Fibroblast of skin of right quadriceps (primary cell): ENCODE data around the gene STOM.

Source experiments
- DNase-seq: peaks from one replicate; pipeline ENCODE4 v3.0.0-alpha.2; 2013

The STOM gene

DNA sequence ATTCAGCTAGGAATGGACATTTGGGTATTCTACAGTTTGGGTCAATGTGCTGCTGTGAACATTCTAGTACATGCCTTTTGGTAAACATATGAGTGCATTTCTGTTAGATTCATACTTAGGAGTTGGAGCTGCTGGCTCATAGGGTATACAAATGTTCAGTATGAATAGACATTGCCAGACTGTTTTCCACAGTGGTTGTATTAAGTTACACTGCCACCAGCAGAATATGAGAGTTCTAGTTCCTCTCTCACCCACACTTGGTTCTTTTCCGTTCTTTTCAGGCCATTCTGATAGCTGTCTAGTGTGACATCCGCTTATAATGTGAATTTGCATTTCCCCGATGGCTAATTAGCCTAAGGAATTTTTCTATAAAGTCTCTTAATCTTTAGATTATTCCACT is 25.0 kb downstream of the STOM start:
- DNase-seq = no peak

DNA sequence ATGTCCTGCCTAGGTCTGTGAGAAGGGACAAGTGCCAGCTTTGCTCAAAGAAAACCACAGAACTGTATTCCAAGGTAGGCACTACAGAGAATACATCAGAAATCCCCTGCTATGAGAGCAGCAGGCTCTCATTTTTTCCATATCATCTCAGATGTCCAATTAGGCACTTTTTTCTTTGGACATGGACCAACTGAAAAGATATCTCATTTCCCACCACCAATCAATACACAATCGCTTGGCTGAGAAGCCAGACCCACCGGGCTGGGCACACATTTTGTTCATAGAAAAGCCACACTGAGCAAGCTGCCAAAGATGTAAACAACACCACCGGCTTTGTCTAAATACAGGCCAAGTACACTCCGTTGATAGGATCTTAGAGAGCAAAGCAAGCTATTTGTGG is 25.9 kb downstream of the STOM start:
- DNase-seq = no peak

DNA sequence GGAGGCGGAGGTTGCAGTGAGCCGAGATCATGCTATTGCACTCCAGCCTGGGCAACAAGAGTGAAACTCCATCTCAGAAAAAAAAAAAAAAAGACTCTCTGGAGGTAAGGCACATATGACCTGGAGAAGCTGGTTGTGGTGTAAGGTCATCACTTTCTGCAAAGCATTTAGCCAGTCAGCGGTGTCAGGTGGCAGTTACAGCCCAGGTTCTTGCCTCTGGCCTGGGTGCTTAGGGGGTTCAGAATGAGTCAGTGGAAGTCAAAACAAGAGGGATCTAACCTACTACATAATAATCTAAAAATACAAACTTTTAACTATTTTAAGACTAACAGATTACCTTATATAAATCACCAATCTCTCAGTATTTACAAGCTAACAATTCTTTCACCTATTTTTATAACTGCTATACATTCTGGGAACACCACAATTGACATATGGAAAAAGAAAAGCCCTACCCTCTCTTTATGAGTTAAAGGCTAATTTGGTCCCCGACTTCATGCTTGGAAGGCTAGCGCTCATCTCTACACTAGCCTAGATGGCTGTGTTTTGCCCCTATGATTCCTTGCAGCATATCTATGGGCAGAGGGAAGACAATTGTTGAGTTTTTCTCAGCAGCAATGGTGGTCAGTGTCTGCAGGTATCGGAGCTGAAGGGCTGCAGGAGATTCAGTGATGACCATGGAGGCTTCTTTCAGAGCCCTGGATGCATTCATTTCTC is 29.2 kb downstream of the STOM start:
- no peak for DNase-seq

DNA sequence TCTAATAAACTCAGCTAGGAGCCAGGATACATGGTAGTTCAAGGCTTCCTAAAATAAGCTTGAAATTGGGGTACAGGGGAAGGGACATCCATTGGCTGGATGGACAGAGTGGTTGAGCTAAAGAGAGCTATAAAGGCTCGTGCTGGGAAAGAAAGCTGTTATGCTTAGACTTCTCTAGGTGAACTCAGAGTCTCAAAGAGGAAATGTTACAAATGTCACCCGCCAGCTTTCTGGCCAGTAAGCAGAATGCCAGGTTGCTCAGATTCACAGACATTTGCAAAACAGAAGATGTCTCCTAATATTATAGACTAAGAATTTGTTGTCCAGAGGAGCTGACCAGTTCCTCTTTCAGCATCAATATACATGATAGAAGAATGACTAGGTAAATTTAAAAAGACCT is 30.6 kb downstream of the STOM start:
- no peak for DNase-seq

DNA sequence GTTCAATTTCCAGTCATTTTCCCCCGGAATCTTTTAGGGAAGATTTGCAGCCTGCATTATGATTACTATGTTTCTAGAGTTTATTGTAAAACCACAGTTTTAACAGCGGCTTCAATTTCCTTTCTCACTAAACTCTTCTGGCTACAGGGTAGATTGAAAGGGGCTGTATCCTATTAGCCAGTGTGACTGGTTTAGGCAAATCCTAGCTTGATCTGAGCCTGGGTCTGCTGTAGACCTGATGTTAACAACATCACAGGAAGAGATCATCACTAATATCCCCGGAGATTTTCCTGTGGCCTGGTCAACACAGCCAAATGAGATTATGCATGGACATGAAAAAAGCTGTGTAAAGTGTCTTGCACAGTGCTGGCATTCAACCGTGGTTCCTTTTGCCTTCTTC is 33.4 kb downstream of the STOM start:
- DNase-seq = no peak

DNA sequence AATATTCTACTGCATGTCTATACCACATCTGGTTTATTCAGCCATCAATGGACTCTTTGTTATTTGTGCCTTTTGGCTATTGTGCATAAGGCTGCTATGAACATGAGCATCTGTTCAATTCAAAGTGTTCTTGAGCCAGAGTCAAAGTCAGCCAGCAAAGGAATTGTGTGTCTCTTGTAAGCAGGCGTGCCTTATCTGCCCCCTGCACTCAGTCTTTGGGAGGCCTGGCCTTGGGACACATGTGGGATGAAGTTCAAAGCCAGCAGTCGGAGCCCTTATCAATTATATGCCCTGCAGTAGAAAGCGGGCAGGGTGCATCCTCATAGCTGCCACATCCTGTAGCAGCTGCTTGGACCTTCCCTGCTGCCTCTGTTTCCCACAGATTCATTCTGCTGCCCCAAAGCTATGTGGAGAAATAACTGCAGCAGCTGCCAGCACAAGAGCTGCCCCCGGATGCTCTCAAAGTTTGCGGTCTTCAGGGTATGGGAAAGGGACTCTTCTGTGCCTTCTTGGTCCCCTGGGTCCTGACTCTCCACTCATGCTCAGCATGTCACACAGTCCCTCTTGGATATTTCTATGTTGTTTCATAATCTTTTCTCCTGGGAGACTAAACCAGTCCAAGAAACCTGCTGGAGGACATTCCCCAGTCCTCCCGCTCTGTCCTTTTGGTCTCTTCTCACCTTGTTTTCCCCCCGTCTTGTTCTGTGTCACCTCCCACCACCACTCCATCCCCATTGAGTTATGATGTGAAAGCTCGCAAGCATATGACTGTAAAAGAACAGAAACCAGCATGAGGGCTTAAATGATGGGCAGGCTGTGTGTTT is 35.9 kb downstream of the STOM start:
- DNase-seq = no peak

DNA sequence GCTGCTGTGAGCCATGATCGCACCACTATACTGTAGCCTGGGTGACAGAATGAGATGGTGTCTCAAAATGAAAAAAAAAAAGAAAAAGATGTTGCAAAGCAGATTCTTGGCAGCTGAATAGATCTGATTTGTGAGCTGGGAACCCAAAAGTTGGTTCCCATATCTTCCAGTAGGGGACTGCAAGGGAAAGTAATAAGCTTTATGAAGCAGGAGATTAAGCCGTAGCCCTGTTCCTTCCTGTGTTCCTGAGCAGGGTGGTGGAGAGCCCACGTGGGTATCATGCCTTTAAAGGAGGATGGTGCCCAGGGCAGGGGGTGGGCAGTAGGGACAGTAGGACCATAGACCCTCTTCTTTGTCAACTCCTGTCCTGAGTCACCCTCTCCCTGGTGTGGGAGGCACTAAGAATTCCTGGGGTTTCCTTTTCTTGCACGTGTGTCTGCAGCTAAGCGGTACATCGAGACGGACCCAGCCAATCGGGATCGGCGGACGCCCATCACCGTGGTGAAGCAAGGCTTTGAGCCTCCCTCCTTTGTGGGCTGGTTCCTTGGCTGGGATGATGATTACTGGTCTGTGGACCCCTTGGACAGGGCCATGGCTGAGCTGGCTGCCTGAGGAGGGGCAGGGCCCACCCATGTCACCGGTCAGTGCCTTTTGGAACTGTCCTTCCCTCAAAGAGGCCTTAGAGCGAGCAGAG is 37.9 kb downstream of the STOM start:
- peak; percentile 64 for DNase-seq

DNA sequence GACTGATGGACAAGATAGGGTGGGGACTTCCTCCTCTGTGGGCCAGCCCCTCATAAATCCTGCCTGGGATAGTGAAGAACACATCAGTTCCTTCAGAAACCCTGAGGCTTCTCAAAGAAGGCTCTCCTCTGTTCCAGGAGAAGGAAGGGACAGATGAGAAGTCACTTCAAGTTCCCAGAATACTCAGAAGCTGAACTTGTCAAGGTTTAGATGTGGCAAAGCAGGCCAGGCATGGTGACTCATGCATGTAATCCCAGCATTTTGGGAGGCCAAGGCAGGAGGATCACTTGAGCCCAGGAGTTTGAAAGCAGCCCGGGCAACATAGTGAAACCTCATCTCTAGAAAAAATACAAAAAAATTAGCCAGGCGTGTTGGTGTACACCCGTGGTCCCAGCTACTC is 38.5 kb downstream of the STOM start:
- DNase-seq = no peak

DNA sequence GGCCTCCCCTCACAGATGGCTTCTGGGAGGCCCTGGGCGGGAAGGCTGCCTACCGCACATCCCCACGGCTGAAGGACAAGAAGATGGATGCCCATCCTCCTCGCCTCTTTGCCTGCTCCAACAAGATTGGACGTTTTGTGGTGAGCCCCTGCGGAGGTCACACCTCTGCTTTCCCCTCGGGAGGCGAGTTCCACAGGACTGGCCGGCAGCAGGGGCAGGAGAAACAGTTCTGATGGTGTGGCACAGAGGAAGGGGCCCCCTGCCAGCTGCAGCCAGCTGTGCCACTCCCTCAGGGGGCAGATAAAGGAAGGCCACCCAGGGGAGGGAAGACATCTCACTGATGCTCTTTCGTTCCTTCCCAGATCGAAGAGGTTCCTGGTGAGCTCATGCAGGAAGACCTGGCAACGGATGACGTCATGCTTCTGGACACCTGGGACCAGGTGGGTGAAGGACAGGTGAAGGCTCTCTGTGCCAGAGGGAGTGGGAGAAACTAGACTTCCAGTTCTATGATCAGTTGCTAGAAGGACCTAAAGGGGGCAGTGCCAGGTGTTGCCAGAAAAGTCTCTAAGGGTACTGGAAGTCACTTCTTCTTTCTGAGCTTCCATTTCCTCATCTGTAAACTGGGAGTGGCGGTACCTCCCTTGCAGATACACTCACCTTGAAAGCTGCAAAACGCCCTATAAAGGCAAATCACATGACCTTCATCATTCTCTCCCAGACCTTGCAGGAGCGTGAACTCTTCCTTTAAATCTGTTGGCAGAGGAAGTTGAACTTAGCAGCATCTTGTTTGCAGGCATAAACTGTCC is 41.0 kb downstream of the STOM start:
- no peak for DNase-seq

DNA sequence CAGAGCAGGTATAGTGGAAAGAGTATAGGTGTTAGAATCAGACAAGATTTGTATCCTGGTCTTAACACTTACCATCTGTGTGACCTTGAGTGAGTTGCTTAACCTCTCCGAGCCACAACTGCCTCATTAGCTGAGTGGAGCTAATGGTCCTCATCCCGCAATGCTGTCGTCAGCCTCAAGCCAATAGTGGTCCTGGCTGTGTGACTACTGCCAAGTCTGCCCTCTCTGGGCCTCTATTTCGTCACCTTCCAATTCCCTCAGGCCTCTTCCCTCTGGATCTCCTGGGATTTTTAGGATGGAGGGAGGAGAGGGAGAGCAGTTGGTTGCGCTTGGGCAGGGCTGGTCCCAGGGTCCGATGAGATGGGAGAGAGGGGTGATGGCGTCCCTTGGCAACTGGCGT is 41.6 kb downstream of the STOM start:
- DNase-seq = no peak

DNA sequence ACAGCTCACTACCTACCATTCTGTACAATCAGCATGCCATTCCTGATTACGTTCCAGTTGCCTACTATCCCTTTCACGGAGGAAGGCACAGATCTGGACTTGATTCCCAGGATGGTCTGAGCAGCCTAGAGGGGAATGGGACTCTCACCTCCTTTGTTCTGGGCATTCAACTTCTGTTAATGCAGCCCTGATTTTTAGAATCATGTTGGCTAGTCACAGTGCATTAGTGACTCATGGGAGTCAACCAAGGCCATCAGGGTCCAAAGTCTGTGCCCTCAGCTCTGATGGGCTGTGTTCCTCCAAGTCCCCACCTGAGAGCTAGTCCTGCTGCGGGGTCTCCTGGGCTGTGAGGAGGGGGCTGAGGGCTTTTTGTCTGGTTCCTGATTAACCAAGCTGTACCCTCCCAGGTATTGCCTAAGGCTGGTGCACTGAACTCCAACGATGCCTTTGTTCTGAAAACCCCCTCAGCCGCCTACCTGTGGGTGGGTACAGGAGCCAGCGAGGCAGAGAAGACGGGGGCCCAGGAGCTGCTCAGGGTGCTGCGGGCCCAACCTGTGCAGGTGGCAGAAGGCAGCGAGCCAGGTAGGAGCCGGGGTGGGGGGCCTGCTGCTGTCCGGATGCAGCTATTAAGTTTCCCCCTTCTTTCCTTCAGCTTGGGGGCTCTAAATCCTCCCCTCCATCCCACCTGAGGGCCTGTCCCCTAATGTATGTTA is 43.0 kb downstream of the STOM start:
- DNase-seq = no peak

DNA sequence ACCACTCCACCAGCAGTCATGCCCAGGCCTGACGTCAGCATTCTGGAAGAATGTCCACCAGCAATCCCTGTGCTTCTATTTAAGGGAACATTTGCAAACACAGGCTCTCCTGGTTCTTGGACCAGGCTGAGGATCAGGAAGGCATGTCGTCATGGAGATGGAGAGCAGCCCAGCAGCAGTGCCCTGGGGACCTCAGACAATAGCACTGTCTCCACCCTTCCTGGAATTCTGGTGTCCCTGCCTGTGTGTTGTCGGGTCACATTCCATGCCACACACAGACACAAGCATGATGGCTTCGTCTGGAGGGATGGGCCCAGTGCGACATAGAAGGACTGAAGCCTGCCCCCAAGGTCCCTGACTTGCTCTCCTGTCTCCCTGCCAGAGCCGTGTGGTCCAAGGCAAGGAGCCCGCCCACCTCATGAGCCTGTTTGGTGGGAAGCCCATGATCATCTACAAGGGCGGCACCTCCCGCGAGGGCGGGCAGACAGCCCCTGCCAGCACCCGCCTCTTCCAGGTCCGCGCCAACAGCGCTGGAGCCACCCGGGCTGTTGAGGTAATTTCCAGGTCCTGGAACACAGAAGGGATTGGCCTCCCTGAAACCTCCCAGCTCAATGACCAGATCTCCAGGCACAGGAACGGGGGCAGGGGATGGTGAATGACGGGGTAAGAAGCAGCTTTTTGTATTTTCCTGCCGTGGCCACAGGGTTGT is 43.8 kb downstream of the STOM start:
- peak; percentile 68 for DNase-seq

DNA sequence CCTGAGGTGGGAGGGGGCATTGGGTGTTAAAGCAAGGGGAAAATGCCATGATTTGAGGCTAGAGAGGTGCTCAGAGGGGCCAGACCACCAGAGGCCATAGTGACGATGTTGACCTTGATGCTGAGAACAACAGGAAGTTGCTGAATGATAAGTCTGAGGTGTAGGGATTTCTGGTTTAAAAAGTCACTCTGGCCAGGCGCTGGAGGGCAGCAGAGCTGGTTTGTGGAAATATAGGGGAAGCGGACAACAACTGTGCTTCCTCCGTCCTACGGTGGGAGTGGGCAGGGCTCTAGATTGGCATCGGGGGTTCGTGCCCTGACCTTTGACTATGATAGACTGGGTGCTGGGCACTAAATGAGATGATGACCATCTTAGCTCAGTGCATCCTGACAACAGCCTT is 44.7 kb downstream of the STOM start:
- DNase-seq = no peak

DNA sequence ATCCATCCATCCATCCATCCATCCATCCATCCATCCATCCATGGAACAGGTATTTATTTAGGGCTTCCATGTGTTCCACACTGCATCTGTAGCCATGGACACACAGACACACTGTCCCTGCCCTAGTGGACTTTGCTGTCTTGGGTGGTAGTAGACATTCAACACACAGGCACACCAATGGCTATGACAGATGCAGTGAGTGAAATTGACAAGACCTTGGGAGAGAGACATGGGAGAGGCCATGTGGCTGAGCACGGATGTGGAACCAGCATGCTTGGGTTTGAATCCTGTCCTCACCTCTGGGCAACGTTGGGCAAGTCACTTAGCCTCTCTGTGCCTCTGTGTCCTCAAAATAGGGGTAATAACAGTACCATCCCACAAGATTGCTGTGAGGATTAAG is 45.3 kb downstream of the STOM start:
- no peak for DNase-seq

DNA sequence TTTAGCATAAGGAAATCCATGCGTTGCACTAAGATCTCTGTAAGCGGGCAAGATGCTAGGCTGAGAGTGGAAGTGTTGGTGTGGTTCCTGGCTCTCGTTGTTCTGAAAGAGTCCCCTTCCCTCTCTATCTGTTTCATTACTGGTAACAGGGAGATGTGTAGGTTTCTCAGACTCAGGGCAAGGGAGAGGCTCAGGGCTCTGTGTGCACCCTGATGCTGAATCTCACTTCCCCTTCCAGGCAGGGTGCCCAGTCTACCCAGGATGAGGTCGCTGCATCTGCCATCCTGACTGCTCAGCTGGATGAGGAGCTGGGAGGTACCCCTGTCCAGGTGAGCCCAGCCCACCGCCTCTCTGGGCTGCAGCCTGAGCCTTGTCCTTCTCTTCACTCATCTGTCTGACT is 45.7 kb downstream of the STOM start:
- no peak for DNase-seq

DNA sequence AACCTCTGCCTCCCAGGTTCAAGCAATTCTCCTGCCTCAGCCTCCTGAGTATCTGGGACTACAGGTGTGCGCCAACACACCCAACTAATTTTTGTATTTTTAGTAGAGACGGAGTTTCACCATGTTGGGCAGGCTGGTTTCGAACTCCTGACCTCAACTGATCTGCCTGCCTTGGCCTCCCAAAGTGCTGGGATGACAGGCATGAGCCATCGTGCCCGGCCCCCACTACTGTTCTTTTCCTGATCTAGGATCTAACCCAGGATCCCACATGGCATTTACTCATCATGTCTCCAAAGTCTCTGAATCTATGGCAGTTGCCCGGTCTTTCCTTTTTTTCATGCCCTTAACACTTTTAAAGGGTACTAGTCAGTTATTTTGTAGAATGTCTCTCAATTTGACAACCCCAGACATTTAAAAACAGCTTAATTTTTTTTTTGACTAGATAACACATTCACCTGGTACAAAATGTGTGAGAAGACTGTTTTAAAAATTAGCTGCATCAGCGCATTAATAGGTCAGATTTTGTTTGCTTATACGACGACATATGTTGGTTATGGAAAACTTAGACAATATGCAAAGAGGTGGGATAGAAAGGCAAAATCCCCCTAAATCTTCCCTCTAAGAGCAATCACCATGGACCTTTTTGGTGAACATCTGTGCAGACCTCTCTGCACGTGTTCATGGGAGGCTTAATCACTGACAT is 46.5 kb downstream of the STOM start:
- no peak for DNase-seq

DNA sequence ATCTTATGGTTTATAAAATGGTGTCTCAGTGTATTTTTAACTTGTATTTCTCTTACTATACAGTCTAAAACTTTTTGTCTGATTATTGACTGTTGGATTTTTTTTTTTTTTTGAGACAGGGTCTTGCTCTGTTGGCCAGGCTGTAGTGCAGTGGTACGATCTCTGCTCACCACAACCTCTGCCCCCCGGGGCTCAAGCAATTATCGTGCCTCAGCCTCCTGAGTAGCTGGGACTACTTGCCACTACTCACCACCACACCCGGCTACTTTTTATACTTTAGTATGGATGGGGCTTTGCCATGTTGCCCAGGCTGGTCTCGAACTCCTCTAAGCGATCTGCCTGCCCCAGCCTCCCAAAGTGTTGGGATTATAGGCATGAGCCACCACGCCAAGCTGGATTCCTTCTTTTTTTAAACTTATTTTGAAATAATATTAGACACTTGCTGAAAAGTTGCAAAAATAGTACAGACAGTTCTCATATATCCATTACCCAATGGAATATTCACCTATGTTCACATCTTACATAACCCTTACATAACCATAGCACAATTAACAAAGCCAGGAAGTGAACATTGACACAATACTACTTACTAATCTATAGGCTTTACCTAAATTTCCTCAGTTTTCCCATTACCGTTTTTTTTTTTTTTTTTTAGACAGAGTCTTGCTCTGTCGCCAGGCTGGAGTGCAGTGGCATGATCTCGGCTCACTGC is 47.2 kb downstream of the STOM start:
- no peak for DNase-seq

DNA sequence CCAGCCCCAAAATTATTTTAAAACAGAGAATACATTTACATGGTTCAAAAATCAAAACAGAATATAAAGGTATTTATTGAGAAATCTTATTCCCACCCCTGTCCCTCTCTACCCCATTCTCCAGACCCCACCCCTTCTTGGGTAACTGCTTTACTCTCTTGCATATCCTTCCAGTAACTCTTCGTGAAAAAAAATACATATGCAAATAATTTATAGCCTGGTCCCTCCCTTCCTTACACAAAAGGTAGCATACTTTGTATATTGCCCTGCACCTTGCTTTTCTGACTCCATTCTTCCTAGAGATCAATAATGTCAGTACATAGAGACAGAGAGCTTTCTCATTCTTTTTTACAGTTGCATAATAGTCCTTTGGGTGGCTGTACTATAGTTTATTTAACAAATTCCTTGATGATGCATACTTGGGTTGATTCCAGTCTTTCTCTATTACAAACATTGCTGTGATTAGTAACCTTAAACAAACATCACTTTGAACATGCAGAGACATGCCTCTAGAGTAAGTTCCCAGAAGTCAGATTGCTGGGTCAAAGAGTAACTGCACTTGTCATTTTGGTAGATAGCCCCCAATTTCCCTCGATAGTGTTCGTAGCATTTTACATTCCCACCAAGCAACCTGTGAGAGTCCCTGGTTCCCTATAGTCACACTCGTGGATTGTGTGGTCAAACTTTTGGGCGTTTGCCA is 47.9 kb downstream of the STOM start:
- peak; percentile 91 for DNase-seq

DNA sequence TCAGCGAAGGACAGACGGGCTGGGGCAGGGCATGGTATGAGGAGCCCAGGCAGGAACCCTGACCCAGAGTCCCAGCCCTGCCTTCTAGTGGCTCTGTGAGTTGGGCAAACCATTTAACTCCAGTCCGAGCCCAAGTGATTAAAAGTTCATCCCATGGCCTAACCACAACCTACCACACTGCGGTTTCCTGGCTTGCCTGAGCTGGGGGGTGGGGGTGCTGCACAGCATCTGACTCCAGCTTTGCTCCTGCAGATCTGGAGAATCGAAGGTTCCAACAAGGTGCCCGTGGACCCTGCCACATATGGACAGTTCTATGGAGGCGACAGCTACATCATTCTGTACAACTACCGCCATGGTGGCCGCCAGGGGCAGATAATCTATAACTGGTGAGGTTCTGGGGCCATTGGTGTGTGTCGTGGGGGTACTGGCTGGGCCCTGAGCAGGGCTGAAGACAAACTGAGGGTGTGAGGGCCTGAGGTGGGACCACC is 49.0 kb downstream of the STOM start:
- no peak for DNase-seq

DNA sequence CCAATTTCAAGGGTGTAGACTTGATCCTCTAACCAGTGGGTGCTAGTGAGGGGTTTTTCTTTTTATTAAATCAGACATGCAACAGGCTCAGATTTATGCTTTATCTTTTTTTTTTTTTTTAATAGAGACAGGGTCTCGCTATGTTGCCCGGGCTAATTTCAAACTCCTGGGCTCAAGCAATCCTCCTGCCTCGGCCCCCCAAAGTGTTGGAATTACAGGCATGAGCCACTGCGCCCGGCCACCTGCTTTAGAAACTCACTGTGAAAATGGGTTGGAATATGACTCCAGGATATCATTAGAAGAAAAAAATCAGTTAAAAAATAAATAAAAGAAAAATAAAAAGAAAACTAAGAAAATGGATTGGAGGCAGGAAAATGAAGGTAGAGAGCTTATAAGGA is 50.7 kb downstream of the STOM start:
- DNase-seq = no peak
